Measurements from ENCODE around the gene UCK1. TPM values are rescaled to one million over a fixed set of nuclear protein-coding genes. Genes with fewer than 3 reads are reported as not detected.
A peak's percentile ranks its signal among the peaks of the same experiment; 100 is the strongest.

UCK1 gene
- total and polyA plus RNA-seq, 2 of the 13 experiments (the other 11 are each of a cell fraction or from before 2014, with no cell fraction given): 11.0 to 24.1 TPM

DNA sequence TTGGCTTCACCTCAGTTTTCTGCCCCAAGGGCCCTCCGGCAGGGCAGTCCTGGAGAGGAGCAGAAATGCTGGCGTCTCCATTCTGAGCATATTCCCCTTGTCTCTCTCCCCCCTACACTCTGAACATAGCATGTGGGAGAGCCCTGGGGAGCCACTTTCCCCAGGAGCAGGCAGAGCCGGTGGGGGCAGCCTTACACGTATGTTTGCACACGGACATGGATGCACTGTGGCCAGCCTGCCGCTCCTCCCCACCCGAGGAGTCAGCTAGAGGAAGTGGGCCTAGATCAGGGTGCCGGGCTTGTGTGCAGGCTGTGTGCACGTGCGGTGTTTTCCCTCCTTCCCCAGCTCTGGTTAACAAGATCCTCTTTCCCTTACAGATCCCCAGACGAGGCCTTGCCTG, 53.7 kb downstream of the UCK1 start:
- intact Hi-C loops (cut with micrococcal nuclease; ENCODE audit: unreplicated experiment): no loop called here

DNA sequence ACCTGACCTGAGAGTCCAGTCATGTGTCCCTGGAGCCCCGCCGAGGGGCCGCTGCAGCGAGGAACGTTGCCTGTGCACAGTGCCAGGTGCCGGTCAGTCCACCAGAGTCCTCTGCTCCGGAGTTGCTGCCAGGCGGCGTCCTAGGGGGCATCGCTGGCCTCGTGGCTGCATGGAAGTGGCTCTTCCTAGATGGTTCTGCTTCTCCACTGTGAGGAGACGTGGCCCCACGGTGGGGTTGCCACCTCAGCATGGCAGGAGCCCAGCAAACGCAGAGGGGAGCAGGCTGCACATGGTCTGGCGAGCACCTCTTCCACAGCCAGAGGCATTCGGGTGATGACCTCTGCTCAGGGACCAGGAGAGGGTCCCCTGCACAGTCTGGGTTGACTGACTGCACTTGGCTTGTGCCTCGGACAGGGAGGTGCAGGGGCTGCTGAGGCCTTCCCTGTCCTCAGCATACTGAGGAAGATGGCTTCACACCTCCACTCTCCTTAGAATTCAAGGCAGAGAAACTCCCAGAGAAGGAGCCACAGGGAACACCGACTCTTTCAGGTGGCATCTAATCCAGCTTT, 54.2 kb downstream of the UCK1 start:
- peaks cover 32% of the 10 kb centered on the region for H4K20me1 ChIP-seq (ENCODE audit: insufficient read depth, low read length)
- 100% methylated on average over 4 of the region's 18 CpGs for WGBS (ENCODE audit: low lambda C conversion rate)
- no peak overlapping the region for H3K9ac ChIP-seq (ENCODE audit: insufficient read depth, low read depth, low read length)
- ChIA-PET CTCF (ENCODE audit: low intra/inter-chr PET ratio, low total read pairs) (no interaction called here), POLR2A (no interaction called here)
- ATAC-seq: no peak
- H2AFZ ChIP-seq (ENCODE audit: low read length): no peak overlapping the region
- no peak overlapping the region for H3K27ac ChIP-seq (ENCODE audit: extremely low read length, insufficient read depth, low read length)
- no peaks in the 10 kb centered on the region for H3K27me3 ChIP-seq (ENCODE audit: control insufficient read depth in 1 of 2, insufficient read depth in 2 of 2, low read length in 2 of 2)
- intact Hi-C loops (cut with micrococcal nuclease; ENCODE audit: unreplicated experiment): no loop called here
- TF ChIP-seq AGO2 (optimal IDR thresholded peaks at IDR 0.05; ENCODE audit: low read depth, low read length): peak; percentile 19
- TF ChIP-seq MEIS1 (CRISPR knock-in tag; IDR thresholded peaks at IDR 0.05; ENCODE audit: borderline replicate concordance): no peak
- TF ChIP-seq, protein P1, sequence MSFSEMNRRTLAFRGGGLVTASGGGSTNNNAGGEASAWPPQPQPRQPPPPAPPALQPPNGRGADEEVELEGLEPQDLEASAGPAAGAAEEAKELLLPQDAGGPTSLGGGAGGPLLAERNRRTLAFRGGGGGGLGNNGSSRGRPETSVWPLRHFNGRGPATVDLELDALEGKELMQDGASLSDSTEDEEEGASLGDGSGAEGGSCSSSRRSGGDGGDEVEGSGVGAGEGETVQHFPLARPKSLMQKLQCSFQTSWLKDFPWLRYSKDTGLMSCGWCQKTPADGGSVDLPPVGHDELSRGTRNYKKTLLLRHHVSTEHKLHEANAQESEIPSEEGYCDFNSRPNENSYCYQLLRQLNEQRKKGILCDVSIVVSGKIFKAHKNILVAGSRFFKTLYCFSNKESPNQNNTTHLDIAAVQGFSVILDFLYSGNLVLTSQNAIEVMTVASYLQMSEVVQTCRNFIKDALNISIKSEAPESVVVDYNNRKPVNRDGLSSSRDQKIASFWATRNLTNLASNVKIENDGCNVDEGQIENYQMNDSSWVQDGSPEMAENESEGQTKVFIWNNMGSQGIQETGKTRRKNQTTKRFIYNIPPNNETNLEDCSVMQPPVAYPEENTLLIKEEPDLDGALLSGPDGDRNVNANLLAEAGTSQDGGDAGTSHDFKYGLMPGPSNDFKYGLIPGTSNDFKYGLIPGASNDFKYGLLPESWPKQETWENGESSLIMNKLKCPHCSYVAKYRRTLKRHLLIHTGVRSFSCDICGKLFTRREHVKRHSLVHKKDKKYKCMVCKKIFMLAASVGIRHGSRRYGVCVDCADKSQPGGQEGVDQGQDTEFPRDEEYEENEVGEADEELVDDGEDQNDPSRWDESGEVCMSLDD (CRISPR knock-in tag; IDR thresholded peaks at IDR 0.05; ENCODE audit: borderline replicate concordance): no peak
- no peak for TF ChIP-seq FOXC1 (CRISPR knock-in tag; IDR thresholded peaks at IDR 0.05; ENCODE audit: borderline replicate concordance)
- TF ChIP-seq ZNF713 (CRISPR knock-in tag; IDR thresholded peaks at IDR 0.05): no peak
- no peak for TF ChIP-seq SNRNP70 (IDR thresholded peaks at IDR 0.05; ENCODE audit: low read depth, low read length)
- no peak for TF ChIP-seq ZKSCAN1 (IDR thresholded peaks at IDR 0.05; ENCODE audit: low read length)
- no peak for TF ChIP-seq RORA (CRISPR knock-in tag; IDR thresholded peaks at IDR 0.05)
- no peak for FAIRE-seq
- H3K4me3 ChIP-seq (replicated peaks in 1 of 3; ENCODE audit: insufficient read depth in 1 of 3, low read depth in 2 of 3, low read length in 3 of 3): no peak overlapping the region
- in situ Hi-C loops (cut with HindIII; ENCODE audit: extremely low pct_ligation_motif_present, low pct_unique_long_range_greater_than_20kb): loop anchor here (5.0 kb wide), 1 partner anchor 110 kb away; no protein-coding TSS in a partner anchor
- no TSS peak for BruUV-seq (replicated peaks)
- peaks cover 15% of the 10 kb centered on the region for H3K4me1 ChIP-seq (ENCODE audit: insufficient read depth, low read length)
- peaks cover 56 to 91% of the 10 kb centered on the region in 2 experiments for H3K36me3 ChIP-seq (replicated peaks in 1 of 2; ENCODE audit: control insufficient read depth in 1 of 2, insufficient read depth in 2 of 2, low read length in 2 of 2)
- no peaks in the 10 kb centered on the region for H3K79me2 ChIP-seq (ENCODE audit: insufficient read depth, low read length)
- no peak for DNase-seq (ENCODE audit: low spot score)
- no peaks in the 10 kb centered on the region for H3K9me3 ChIP-seq (ENCODE audit: low read length)
- H3K4me2 ChIP-seq (ENCODE audit: low read depth, low read length): no peak overlapping the region

More for the DNA sequence above, 53.7 kb downstream of the UCK1 start:
- BruUV-seq (replicated peaks): no TSS peak
- FAIRE-seq (no peak), DNase-seq (ENCODE audit: low spot score) (no peak), ATAC-seq (no peak)
- TF ChIP-seq DNMT1 (CRISPR knock-in tag; IDR thresholded peaks at IDR 0.05): no peak
- TF ChIP-seq, protein P2, sequence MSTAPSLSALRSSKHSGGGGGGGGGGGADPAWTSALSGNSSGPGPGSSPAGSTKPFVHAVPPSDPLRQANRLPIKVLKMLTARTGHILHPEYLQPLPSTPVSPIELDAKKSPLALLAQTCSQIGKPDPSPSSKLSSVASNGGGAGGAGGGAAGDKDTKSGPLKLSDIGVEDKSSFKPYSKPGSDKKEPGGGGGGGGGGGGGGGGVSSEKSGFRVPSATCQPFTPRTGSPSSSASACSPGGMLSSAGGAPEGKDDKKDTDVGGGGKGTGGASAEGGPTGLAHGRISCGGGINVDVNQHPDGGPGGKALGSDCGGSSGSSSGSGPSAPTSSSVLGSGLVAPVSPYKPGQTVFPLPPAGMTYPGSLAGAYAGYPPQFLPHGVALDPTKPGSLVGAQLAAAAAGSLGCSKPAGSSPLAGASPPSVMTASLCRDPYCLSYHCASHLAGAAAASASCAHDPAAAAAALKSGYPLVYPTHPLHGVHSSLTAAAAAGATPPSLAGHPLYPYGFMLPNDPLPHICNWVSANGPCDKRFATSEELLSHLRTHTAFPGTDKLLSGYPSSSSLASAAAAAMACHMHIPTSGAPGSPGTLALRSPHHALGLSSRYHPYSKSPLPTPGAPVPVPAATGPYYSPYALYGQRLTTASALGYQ (CRISPR knock-in tag; IDR thresholded peaks at IDR 0.05): no peak
- TF ChIP-seq CHD4 (IDR thresholded peaks at IDR 0.05; ENCODE audit: borderline replicate concordance, low read length): no peak
- no peak for TF ChIP-seq POLR2AphosphoS5 (IDR thresholded peaks at IDR 0.05; ENCODE audit: low read depth, low read length)
- no peak for TF ChIP-seq NFYC (CRISPR knock-in tag; IDR thresholded peaks at IDR 0.05)
- no peak for TF ChIP-seq ZNF616 (CRISPR knock-in tag; IDR thresholded peaks at IDR 0.05; ENCODE audit: low read depth)
- TF ChIP-seq PCBP1 (IDR thresholded peaks at IDR 0.05; ENCODE audit: borderline replicate concordance, low read depth, low read length): no peak
- no peak for TF ChIP-seq FOXM1 (CRISPR knock-in tag; IDR thresholded peaks at IDR 0.05)
- no peak for TF ChIP-seq YEATS2 (CRISPR knock-in tag; IDR thresholded peaks at IDR 0.05; ENCODE audit: borderline replicate concordance)
- no peak for TF ChIP-seq SIX4 (CRISPR knock-in tag; IDR thresholded peaks at IDR 0.05)
- Histone ChIP-seq H3K9me3 (ENCODE audit: low read length) (no peaks in the 10 kb centered on the region), H3K4me1 (ENCODE audit: insufficient read depth, low read length) (peaks cover 14% of the 10 kb centered on the region), H3K79me2 (ENCODE audit: insufficient read depth, low read length) (no peaks in the 10 kb centered on the region), H4K20me1 (ENCODE audit: insufficient read depth, low read length) (peaks cover 29% of the 10 kb centered on the region), H3K4me2 (ENCODE audit: low read depth, low read length) (no peak overlapping the region), H3K36me3 (replicated peaks in 1 of 2; ENCODE audit: control insufficient read depth in 1 of 2, insufficient read depth in 2 of 2, low read length in 2 of 2) (peaks cover 61 to 93% of the 10 kb centered on the region in 2 experiments), H2AFZ (ENCODE audit: low read length) (no peak overlapping the region), H3K27ac (ENCODE audit: extremely low read length, insufficient read depth, low read length) (no peak overlapping the region), H3K9ac (ENCODE audit: insufficient read depth, low read depth, low read length) (no peak overlapping the region), H3K4me3 (replicated peaks in 1 of 3; ENCODE audit: insufficient read depth in 1 of 3, low read depth in 2 of 3, low read length in 3 of 3) (no peak overlapping the region), H3K27me3 (ENCODE audit: control insufficient read depth in 1 of 2, insufficient read depth in 2 of 2, low read length in 2 of 2) (no peaks in the 10 kb centered on the region)
- in situ Hi-C loops (cut with HindIII; ENCODE audit: extremely low pct_ligation_motif_present, low pct_unique_long_range_greater_than_20kb): loop anchor here (5.0 kb wide), 1 partner anchor 110 kb away; no protein-coding TSS in a partner anchor
- WGBS (ENCODE audit: low lambda C conversion rate): 96% methylated on average over 11 of the region's 11 CpGs
- CTCF ChIA-PET (ENCODE audit: low intra/inter-chr PET ratio, low total read pairs): no interaction called here
- POLR2A ChIA-PET: no interaction called here

Data from HepG2 (cell line).